GM19239 (cell line): Measurements from ENCODE around the gene CTNNA2.

Experiments used
- DNase-seq: peaks from one replicate; pipeline ENCODE4 v3.0.0; 2011; ENCODE audit warnings: low spot score; ENCODE audit not compliant: insufficient read length
- FAIRE-seq: peaks from 2 replicates; lab custom pipeline; 2011; peaks lifted over from hg19 to GRCh38; lab: Jason Lieb, UNC

Gene CTNNA2

GRCh38 chr2:79960035-79960434, 447.2 kb downstream of the CTNNA2 start:
- DNase-seq (no peak), FAIRE-seq (no peak)

GRCh38 chr2:79960519-79960918, 447.7 kb downstream of the CTNNA2 start:
- FAIRE-seq: no peak
- DNase-seq: no peak

- DNase-seq: no peak
Measured at GRCh38 chr2:79964966-79965365, 452.1 kb downstream of the CTNNA2 start.

GRCh38 chr2:79966369-79966768, 453.5 kb downstream of the CTNNA2 start:
- FAIRE-seq: no peak

More at GRCh38 chr2:79964966-79965365, 452.1 kb downstream of the CTNNA2 start:
- no peak for FAIRE-seq

GRCh38 chr2:79966882-79967281, 454.0 kb downstream of the CTNNA2 start:
- no peak for DNase-seq
- no peak for FAIRE-seq

More at GRCh38 chr2:79966369-79966768, 453.5 kb downstream of the CTNNA2 start:
- DNase-seq: no peak

GRCh38 chr2:79971807-79972206, 459.0 kb downstream of the CTNNA2 start:
- no peak for DNase-seq
- no peak for FAIRE-seq

- FAIRE-seq (no peak), DNase-seq (no peak)
Measured at GRCh38 chr2:79972661-79973060, 459.8 kb downstream of the CTNNA2 start.

GRCh38 chr2:79975791-79976565, 463.1 kb downstream of the CTNNA2 start:
- DNase-seq: no peak
- no peak for FAIRE-seq

- FAIRE-seq (no peak), DNase-seq (no peak)
Measured at GRCh38 chr2:79977792-79978191, 464.9 kb downstream of the CTNNA2 start.

- no peak for FAIRE-seq
- DNase-seq: no peak
Measured at GRCh38 chr2:79980116-79980515, 467.3 kb downstream of the CTNNA2 start.

- FAIRE-seq: no peak
- DNase-seq: no peak
Measured at GRCh38 chr2:79980816-79981215, 468.0 kb downstream of the CTNNA2 start.

GRCh38 chr2:79981316-79981715, 468.5 kb downstream of the CTNNA2 start:
- FAIRE-seq: no peak
- DNase-seq: no peak

- FAIRE-seq: no peak
- no peak for DNase-seq
Measured at GRCh38 chr2:79982445-79982844, 469.6 kb downstream of the CTNNA2 start.

GRCh38 chr2:79984476-79984875, 471.6 kb downstream of the CTNNA2 start:
- FAIRE-seq: no peak

GRCh38 chr2:79985145-79985544, 472.3 kb downstream of the CTNNA2 start:
- FAIRE-seq (no peak), DNase-seq (no peak)

More at GRCh38 chr2:79984476-79984875, 471.6 kb downstream of the CTNNA2 start:
- DNase-seq: no peak

GRCh38 chr2:79985571-79985970, 472.7 kb downstream of the CTNNA2 start:
- FAIRE-seq: no peak
- DNase-seq: no peak

GRCh38 chr2:79993144-79993543, 480.3 kb downstream of the CTNNA2 start:
- FAIRE-seq: no peak
- no peak for DNase-seq

GRCh38 chr2:79994161-79994560, 481.3 kb downstream of the CTNNA2 start:
- DNase-seq: no peak
- no peak for FAIRE-seq

- DNase-seq (no peak), FAIRE-seq (no peak)
Measured at GRCh38 chr2:79994965-79995364, 482.1 kb downstream of the CTNNA2 start.

GRCh38 chr2:79996709-79997108, 483.9 kb downstream of the CTNNA2 start:
- no peak for FAIRE-seq
- DNase-seq: no peak

GRCh38 chr2:80001701-80002101, 488.9 kb downstream of the CTNNA2 start:
- DNase-seq: no peak
- FAIRE-seq: no peak

- no peak for FAIRE-seq
- DNase-seq: no peak
Measured at GRCh38 chr2:80002112-80002511, 489.3 kb downstream of the CTNNA2 start.
